ENCODE measurements around the gene ABTB2. TPM values are rescaled to one million over a fixed set of nuclear protein-coding genes. Genes with fewer than 3 reads are reported as not detected.

The ABTB2 gene
- total RNA-seq, 2 experiments from 2014 or later, result 0.06 to 0.09 TPM

GRCh38 chr11:34346551-34346950 lies 11.3 kb downstream of the ABTB2 start:
- H3K9me2 ChIP-seq (ENCODE audit: insufficient read depth, low read length), result no peaks in the 10 kb centered on the region
- no peak overlapping the region for H3K27ac ChIP-seq (ENCODE audit: low read depth, low read length, poor library complexity, severe bottlenecking)
- H3K36me3 ChIP-seq (ENCODE audit: insufficient read depth, low read length), result no peaks in the 10 kb centered on the region
- TF ChIP-seq EZH2phosphoT487 (IDR thresholded peaks at IDR 0.05; ENCODE audit: borderline replicate concordance, low read depth, low read length), result no peak
- no peak for TF ChIP-seq CTCF (conservative IDR thresholded peaks at IDR 0.05; ENCODE audit: low read length)
- H3K4me2 ChIP-seq (ENCODE audit: low read length), result no peak overlapping the region
- POLR2A ChIA-PET, result interaction anchor here (0.6 kb wide), 2 partner anchors 78 to 167 kb away, joined by 3 to 4 read pairs; no protein-coding TSS in a partner anchor
- no peak overlapping the region for H3K4me3 ChIP-seq (ENCODE audit: low read depth, low read length, poor library complexity, severe bottlenecking)
- no peaks in the 10 kb centered on the region for H3K9me3 ChIP-seq (ENCODE audit: low read length)
- no TSS peak for BruUV-seq (replicated peaks)
- intact Hi-C loops (cut with micrococcal nuclease; ENCODE audit: unreplicated experiment), result no loop called here
- CTCF ChIA-PET (ENCODE audit: unreplicated experiment), result no interaction called here
- no peaks in the 10 kb centered on the region for H4K20me1 ChIP-seq (ENCODE audit: insufficient read depth, low read length)
- no peaks in the 10 kb centered on the region for H3K79me2 ChIP-seq (ENCODE audit: insufficient read depth, low read depth, low read length)
- DNase-seq (ENCODE audit: low spot score), result no peak
- no peak overlapping the region for H2AFZ ChIP-seq (ENCODE audit: low read length)
- no peaks in the 10 kb centered on the region for H3K4me1 ChIP-seq (ENCODE audit: insufficient read depth, low read length, poor library complexity, severe bottlenecking)

DNA sequence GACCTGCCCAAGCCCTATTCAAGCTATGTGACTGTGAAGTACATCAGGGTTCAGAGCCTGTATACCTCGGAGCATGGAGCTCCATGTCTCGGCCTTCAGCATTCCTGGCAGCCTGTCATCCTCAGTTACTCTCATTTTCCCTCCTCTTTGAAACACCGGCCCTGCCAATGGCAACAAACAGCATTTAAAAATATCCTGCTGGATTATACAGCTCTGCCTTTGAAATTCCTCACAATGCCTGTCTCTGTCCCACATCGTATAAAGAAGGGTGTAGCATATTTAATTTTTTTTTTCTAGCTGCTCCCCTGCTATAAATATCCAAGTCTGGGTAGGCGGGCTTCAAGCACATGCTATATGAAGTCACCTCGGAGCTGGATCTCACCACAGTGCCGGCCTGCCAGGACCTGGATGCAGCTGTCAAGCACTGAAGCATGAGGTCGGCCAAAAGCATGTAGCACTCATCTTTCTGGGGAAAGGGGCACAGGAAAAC lies 11.8 kb downstream of the ABTB2 start:
- H3K27ac ChIP-seq (ENCODE audit: low read depth, low read length, poor library complexity, severe bottlenecking), result no peak overlapping the region
- intact Hi-C loops (cut with micrococcal nuclease; ENCODE audit: unreplicated experiment), result no loop called here
- no peaks in the 10 kb centered on the region for H3K36me3 ChIP-seq (ENCODE audit: insufficient read depth, low read length)
- H3K9me2 ChIP-seq (ENCODE audit: insufficient read depth, low read length), result no peaks in the 10 kb centered on the region
- H2AFZ ChIP-seq (ENCODE audit: low read length), result no peak overlapping the region
- TF ChIP-seq EZH2phosphoT487 (IDR thresholded peaks at IDR 0.05; ENCODE audit: borderline replicate concordance, low read depth, low read length) (no peak), CTCF (conservative IDR thresholded peaks at IDR 0.05; ENCODE audit: low read length) (no peak)
- no peaks in the 10 kb centered on the region for H3K79me2 ChIP-seq (ENCODE audit: insufficient read depth, low read depth, low read length)
- POLR2A ChIA-PET, result interaction anchor here (0.6 to 0.7 kb wide), 2 partner anchors 9 to 78 kb away, joined by 3 read pairs; no protein-coding TSS in a partner anchor
- H3K4me2 ChIP-seq (ENCODE audit: low read length), result no peak overlapping the region
- H3K4me3 ChIP-seq (ENCODE audit: low read depth, low read length, poor library complexity, severe bottlenecking), result no peak overlapping the region
- no peak for DNase-seq (ENCODE audit: low spot score)
- CTCF ChIA-PET (ENCODE audit: unreplicated experiment), result no interaction called here
- BruUV-seq (replicated peaks), result no TSS peak
- H3K9me3 ChIP-seq (ENCODE audit: low read length), result no peaks in the 10 kb centered on the region
- no peaks in the 10 kb centered on the region for H4K20me1 ChIP-seq (ENCODE audit: insufficient read depth, low read length)
- H3K4me1 ChIP-seq (ENCODE audit: insufficient read depth, low read length, poor library complexity, severe bottlenecking), result no peaks in the 10 kb centered on the region

GRCh38 chr11:34345540-34345876 lies 12.3 kb downstream of the ABTB2 start:
- H3K4me2 ChIP-seq (ENCODE audit: low read length), result no peak overlapping the region
- H3K4me3 ChIP-seq (ENCODE audit: low read depth, low read length, poor library complexity, severe bottlenecking), result no peak overlapping the region
- no TSS peak for BruUV-seq (replicated peaks)
- no peaks in the 10 kb centered on the region for H4K20me1 ChIP-seq (ENCODE audit: insufficient read depth, low read length)
- H3K4me1 ChIP-seq (ENCODE audit: insufficient read depth, low read length, poor library complexity, severe bottlenecking), result no peaks in the 10 kb centered on the region
- H2AFZ ChIP-seq (ENCODE audit: low read length), result no peak overlapping the region
- no peaks in the 10 kb centered on the region for H3K9me2 ChIP-seq (ENCODE audit: insufficient read depth, low read length)
- H3K9me3 ChIP-seq (ENCODE audit: low read length), result no peaks in the 10 kb centered on the region
- TF ChIP-seq CTCF (conservative IDR thresholded peaks at IDR 0.05; ENCODE audit: low read length) (no peak), EZH2phosphoT487 (IDR thresholded peaks at IDR 0.05; ENCODE audit: borderline replicate concordance, low read depth, low read length) (no peak)
- H3K79me2 ChIP-seq (ENCODE audit: insufficient read depth, low read depth, low read length), result no peaks in the 10 kb centered on the region
- no peak overlapping the region for H3K27ac ChIP-seq (ENCODE audit: low read depth, low read length, poor library complexity, severe bottlenecking)
- intact Hi-C loops (cut with micrococcal nuclease; ENCODE audit: unreplicated experiment), result no loop called here
- no peak for DNase-seq (ENCODE audit: low spot score)
- POLR2A ChIA-PET, result interaction anchor here (0.7 to 0.9 kb wide), 2 partner anchors 8 to 12 kb away, joined by 3 to 4 read pairs; no protein-coding TSS in a partner anchor
- CTCF ChIA-PET (ENCODE audit: unreplicated experiment), result no interaction called here
- no peaks in the 10 kb centered on the region for H3K36me3 ChIP-seq (ENCODE audit: insufficient read depth, low read length)
